ENCODE data around the gene DAGLB.

Gene DAGLB

GRCh38 chr7:6489612-6490011 is 41.9 kb upstream of the DAGLB start:
- DNase-seq (ENCODE audit: low read depth) = no peak
- in situ Hi-C loops (cut with HindIII; ENCODE audit: low sequenced_read_pairs) = no loop called here
- TF ChIP-seq, protein P1, sequence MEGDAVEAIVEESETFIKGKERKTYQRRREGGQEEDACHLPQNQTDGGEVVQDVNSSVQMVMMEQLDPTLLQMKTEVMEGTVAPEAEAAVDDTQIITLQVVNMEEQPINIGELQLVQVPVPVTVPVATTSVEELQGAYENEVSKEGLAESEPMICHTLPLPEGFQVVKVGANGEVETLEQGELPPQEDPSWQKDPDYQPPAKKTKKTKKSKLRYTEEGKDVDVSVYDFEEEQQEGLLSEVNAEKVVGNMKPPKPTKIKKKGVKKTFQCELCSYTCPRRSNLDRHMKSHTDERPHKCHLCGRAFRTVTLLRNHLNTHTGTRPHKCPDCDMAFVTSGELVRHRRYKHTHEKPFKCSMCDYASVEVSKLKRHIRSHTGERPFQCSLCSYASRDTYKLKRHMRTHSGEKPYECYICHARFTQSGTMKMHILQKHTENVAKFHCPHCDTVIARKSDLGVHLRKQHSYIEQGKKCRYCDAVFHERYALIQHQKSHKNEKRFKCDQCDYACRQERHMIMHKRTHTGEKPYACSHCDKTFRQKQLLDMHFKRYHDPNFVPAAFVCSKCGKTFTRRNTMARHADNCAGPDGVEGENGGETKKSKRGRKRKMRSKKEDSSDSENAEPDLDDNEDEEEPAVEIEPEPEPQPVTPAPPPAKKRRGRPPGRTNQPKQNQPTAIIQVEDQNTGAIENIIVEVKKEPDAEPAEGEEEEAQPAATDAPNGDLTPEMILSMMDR (IDR thresholded peaks at IDR 0.05; ENCODE audit: low read depth, low read length, missing control alignments) = no peak
- no peak overlapping the region for H3K4me3 ChIP-seq (ENCODE audit: low read depth, low read length)

GRCh38 chr7:6487184-6487545 is 39.4 kb upstream of the DAGLB start:
- DNase-seq (ENCODE audit: low read depth) = no peak
- TF ChIP-seq, protein P1 (IDR thresholded peaks at IDR 0.05; ENCODE audit: low read depth, low read length, missing control alignments) = no peak

DNA sequence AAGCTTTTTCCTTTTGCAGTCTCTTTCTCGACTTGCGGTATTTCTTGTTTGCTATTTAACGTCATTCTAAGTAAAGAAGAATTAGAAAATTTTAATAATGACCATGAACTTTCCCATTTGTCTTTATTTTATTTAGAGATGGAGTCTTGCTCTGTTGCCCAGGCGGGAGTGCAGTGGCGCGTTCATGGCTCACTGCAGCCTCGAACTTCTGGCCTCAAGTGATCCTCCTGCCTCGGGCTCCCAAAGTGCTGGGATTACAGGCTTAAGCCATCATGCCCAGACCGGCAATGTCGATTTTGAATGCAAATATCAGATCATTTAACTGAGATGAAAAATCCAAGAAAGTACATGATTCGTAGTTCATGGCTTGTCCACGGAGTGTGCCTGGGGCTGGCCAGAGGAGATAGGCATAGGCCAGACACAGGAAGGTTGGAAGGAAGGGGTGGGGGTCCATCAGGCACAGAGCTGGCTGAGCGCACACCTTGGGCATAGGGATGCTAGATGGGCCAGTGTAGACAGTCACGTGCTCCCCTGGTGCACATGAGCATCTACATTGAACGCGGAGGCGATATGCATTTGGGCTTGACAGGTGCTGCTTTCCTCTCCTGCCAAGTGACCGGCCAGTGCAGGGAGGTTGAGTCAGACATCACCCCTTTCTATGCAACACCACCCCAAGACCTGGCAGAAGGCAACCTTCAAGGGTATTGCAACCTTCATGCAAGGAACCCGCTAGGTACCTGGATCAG is 38.9 kb upstream of the DAGLB start:
- TF ChIP-seq, protein P1 (IDR thresholded peaks at IDR 0.05; ENCODE audit: low read depth, low read length, missing control alignments) = no peak
- no peak for DNase-seq (ENCODE audit: low read depth)
- in situ Hi-C loops (cut with HindIII; ENCODE audit: low sequenced_read_pairs) = no loop called here
- H3K4me3 ChIP-seq (ENCODE audit: low read depth, low read length) = no peak overlapping the region

More at GRCh38 chr7:6487184-6487545, 39.4 kb upstream of the DAGLB start:
- H3K4me3 ChIP-seq (ENCODE audit: low read depth, low read length) = no peak overlapping the region
- in situ Hi-C loops (cut with HindIII; ENCODE audit: low sequenced_read_pairs) = no loop called here

DNA sequence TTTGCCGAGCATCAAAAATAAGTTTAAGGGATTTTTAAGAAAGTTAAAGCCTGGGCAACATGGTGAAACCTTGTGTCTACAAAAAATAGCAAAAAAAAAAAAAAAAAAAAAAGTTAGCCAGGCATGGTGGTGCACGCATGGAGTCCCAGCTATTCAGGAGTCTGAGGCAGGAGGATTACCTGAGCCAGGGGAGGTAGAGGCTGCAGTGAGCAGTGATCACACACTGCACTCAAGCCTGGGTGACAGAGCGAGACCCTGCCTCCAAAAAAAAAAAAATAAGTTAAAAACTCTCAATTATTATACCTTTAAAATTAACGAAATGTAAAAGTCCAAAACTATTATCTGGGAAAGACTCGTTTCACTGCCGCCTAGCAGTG is 35.0 kb upstream of the DAGLB start:
- in situ Hi-C loops (cut with HindIII; ENCODE audit: low sequenced_read_pairs) = no loop called here
- H3K4me3 ChIP-seq (ENCODE audit: low read depth, low read length) = peak overlapping the region; percentile 94
- DNase-seq (ENCODE audit: low read depth) = no peak
- TF ChIP-seq, protein P1 (IDR thresholded peaks at IDR 0.05; ENCODE audit: low read depth, low read length, missing control alignments) = no peak

DNA sequence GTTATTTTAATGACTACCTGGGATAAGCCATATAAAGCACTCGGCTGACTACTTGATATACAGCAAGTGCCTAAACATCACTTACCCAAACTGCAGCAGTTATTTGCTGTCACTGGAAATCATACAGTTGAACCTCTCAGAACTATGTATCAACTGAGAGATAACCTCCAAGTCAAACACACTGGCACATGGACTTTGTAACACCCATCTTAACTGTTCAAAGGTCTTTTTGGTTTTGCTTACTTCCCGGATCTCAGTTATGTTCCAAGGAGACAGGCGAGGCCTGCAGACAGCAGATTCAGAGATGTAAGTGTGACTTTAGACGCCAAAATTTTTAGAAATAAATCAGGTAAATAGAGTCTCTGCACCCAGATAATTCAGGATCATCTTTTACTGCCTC is 34.6 kb upstream of the DAGLB start:
- in situ Hi-C loops (cut with HindIII; ENCODE audit: low sequenced_read_pairs) = no loop called here
- DNase-seq (ENCODE audit: low read depth) = no peak
- peak overlapping the region; percentile 94 for H3K4me3 ChIP-seq (ENCODE audit: low read depth, low read length)
- TF ChIP-seq, protein P1 (IDR thresholded peaks at IDR 0.05; ENCODE audit: low read depth, low read length, missing control alignments) = no peak

- TF ChIP-seq, protein P1 (IDR thresholded peaks at IDR 0.05; ENCODE audit: low read depth, low read length, missing control alignments) = no peak
- DNase-seq (ENCODE audit: low read depth) = no peak
- no peak overlapping the region for H3K4me3 ChIP-seq (ENCODE audit: low read depth, low read length)
- in situ Hi-C loops (cut with HindIII; ENCODE audit: low sequenced_read_pairs) = no loop called here
Observed at GRCh38 chr7:6481445-6481844, 33.7 kb upstream of the DAGLB start.

All from astrocyte of the cerebellum (primary cell).